IMR-90 (cell line): ENCODE results near the gene TMEM25. TPM values are rescaled to one million over a fixed set of nuclear protein-coding genes. Genes with fewer than 3 reads are reported as not detected.

Experiments used
- ATAC-seq: fragments of 200-7000 bp; cut with Tn5 transposase; 2 replicates; pipeline ENCODE4 v1.9.1; 2020; ENCODE audit warnings: low read depth, mild to moderate bottlenecking, moderate library complexity
- BruUV-seq: library from RNA; stranded (reverse); fragments of 400-500 nt; replicated peaks from 2 replicates; lab custom pipeline; 2021; lab: Mats Ljungman, UMichigan
- CTCF ChIA-PET: fragments of 300-600 bp; formaldehyde crosslinking; extraction: SDS; loops from one replicate; lab custom pipeline; 2021; ENCODE audit warnings: antibody characterized with exemption; lab: Yijun Ruan, JAX
- POLR2A ChIA-PET: fragments of 300-600 bp; sonication (Branson Sonifier 250); formaldehyde crosslinking; loops from one replicate; lab custom pipeline; 2022; ENCODE audit warnings: antibody characterized with exemption; ENCODE audit not compliant: unreplicated experiment; lab: Charles Lee
- DNase-seq: peaks from one replicate; pipeline ENCODE4 v3.0.0; 2013
- H2AFZ ChIP-seq: replicated peaks from 2 replicates; pipeline ENCODE3; 2013; ENCODE audit warnings: low read length, mild to moderate bottlenecking; ENCODE audit not compliant: poor library complexity
- H2AK5ac ChIP-seq: 2 replicates; pipeline ENCODE4 v1.6.1; 2013; ENCODE audit warnings: low read depth, low read length, inconsistent platforms
- H2AK9ac ChIP-seq: replicated peaks from 2 replicates; pipeline ENCODE3; 2013; ENCODE audit warnings: mild to moderate bottlenecking, low read depth, low read length, moderate library complexity; ENCODE audit not compliant: poor library complexity
- H2BK120ac ChIP-seq: 2 replicates; pipeline ENCODE4 v1.6.1; 2013; ENCODE audit warnings: low read depth, low read length, inconsistent platforms
- H2BK15ac ChIP-seq: 3 replicates; pipeline ENCODE4 v1.6.1; 2013; ENCODE audit warnings: low read depth, low read length, inconsistent platforms
- H2BK20ac ChIP-seq: 2 replicates; pipeline ENCODE4 v1.6.1; 2013; ENCODE audit warnings: low read depth, mild to moderate bottlenecking, inconsistent platforms, low read length, moderate library complexity
- H2BK5ac ChIP-seq: 2 replicates; pipeline ENCODE4 v1.6.1; 2013; ENCODE audit warnings: mild to moderate bottlenecking, low read depth, low read length, inconsistent platforms; ENCODE audit not compliant: poor library complexity, severe bottlenecking
- H3K14ac ChIP-seq: replicated peaks from 2 replicates; pipeline ENCODE4 v1.6.1; 2013; ENCODE audit warnings: low read depth, low read length, inconsistent platforms
- H3K18ac ChIP-seq: 2 replicates; pipeline ENCODE4 v1.6.1; 2013; ENCODE audit warnings: low read depth, low read length, control low read depth
- H3K23ac ChIP-seq: 2 replicates; pipeline ENCODE4 v1.6.1; 2013; ENCODE audit warnings: low read depth, low read length, inconsistent platforms
- H3K27ac ChIP-seq: 2 replicates; pipeline ENCODE4 v1.5.1; 2013; ENCODE audit warnings: mild to moderate bottlenecking, control low read depth, low read length; ENCODE audit not compliant: insufficient read depth
- H3K27me3 ChIP-seq: 2 replicates; pipeline ENCODE4 v1.6.1; 2013; ENCODE audit warnings: low read length; ENCODE audit not compliant: control insufficient read depth, insufficient read depth
- H3K36me3 ChIP-seq: 2 replicates; pipeline ENCODE4 v1.6.1; 2013; ENCODE audit warnings: low read length, mixed read lengths; ENCODE audit not compliant: control insufficient read depth, insufficient read depth
- H3K4ac ChIP-seq: 2 replicates; pipeline ENCODE4 v1.6.1; 2013; ENCODE audit warnings: low read depth, low read length, inconsistent platforms
- H3K4me1 ChIP-seq: 2 replicates; pipeline ENCODE4 v1.6.1; 2013; ENCODE audit warnings: low read length, mixed read lengths; ENCODE audit not compliant: control insufficient read depth, insufficient read depth
- H3K4me2 ChIP-seq: 2 replicates; pipeline ENCODE4 v1.6.1; 2013; ENCODE audit warnings: low read depth, mild to moderate bottlenecking, control low read depth, low read length, moderate library complexity
- H3K4me3 ChIP-seq: 2 replicates; pipeline ENCODE4 v1.5.1; 2013; ENCODE audit warnings: low read depth, mild to moderate bottlenecking, control low read depth, low read length, moderate library complexity; ENCODE audit not compliant: insufficient read depth
- H3K56ac ChIP-seq: 2 replicates; pipeline ENCODE4 v1.6.1; 2013; ENCODE audit warnings: low read length, inconsistent platforms; ENCODE audit not compliant: insufficient read depth; ENCODE audit errors: extremely low read depth
- H3K79me1 ChIP-seq, 2 experiments: 2 replicates each; pipeline ENCODE4 v1.6.1; 2013; ENCODE audit warnings: low read length in 2 of 2, inconsistent platforms in 1 of 2, low read depth in 1 of 2
- H3K9ac ChIP-seq: 2 replicates; pipeline ENCODE4 v1.6.1; 2013; ENCODE audit warnings: low read depth, low read length, control low read depth
- H3K9me1 ChIP-seq: 2 replicates; pipeline ENCODE4 v1.6.1; 2013; ENCODE audit warnings: low read length, inconsistent platforms; ENCODE audit not compliant: insufficient read depth
- H3K9me3 ChIP-seq: 2 replicates; pipeline ENCODE4 v1.6.1; 2013; ENCODE audit warnings: low read length; ENCODE audit not compliant: control insufficient read depth, insufficient read depth
- H4K20me1 ChIP-seq: 2 replicates; pipeline ENCODE4 v1.6.1; 2013; ENCODE audit warnings: low read length, inconsistent platforms; ENCODE audit not compliant: insufficient read depth
- H4K5ac ChIP-seq: 2 replicates; pipeline ENCODE4 v1.6.1; 2013; ENCODE audit warnings: mild to moderate bottlenecking, low read depth, low read length, control low read depth
- H4K8ac ChIP-seq, 2 experiments: 2 replicates each; pipeline ENCODE4 v1.6.1; 2013; ENCODE audit warnings: low read depth in 2 of 2, low read length in 2 of 2, control low read depth in 1 of 2, inconsistent platforms in 1 of 2
- H4K91ac ChIP-seq: 2 replicates; pipeline ENCODE4 v1.6.1; 2013; ENCODE audit warnings: low read depth, low read length, inconsistent platforms; ENCODE audit not compliant: insufficient read depth
- CEBPB ChIP-seq: IDR thresholded peaks from 2 replicates; pipeline ENCODE4 v1.6.1; 2012; ENCODE audit warnings: low read depth, low read length, improper control_type of control experiment
- CHD1 ChIP-seq: IDR thresholded peaks from 2 replicates; pipeline ENCODE4 v1.6.1; 2012; ENCODE audit warnings: low read depth, low read length, improper control_type of control experiment
- FOS ChIP-seq: fragments of 150-350 bp; IDR thresholded peaks from 2 replicates; pipeline ENCODE4 v1.6.1; 2016; ENCODE audit warnings: low read depth, low read length
- MAFK ChIP-seq: IDR thresholded peaks from 2 replicates; pipeline ENCODE4 v1.6.1; 2012; ENCODE audit warnings: low read depth, low read length, improper control_type of control experiment
- MXI1 ChIP-seq: IDR thresholded peaks from 2 replicates; pipeline ENCODE4 v1.6.1; 2012; ENCODE audit warnings: low read depth, mild to moderate bottlenecking, low read length, moderate library complexity, borderline replicate concordance
- RFX5 ChIP-seq: IDR thresholded peaks from 2 replicates; pipeline ENCODE4 v1.8.0; 2012; ENCODE audit warnings: low read depth, mild to moderate bottlenecking, low read length, moderate library complexity
- dilution Hi-C: fragments of 300-500 bp; cut with HindIII; formaldehyde crosslinking; loops from one replicate; pipeline ENCODE4 v1.14.3; 2018; ENCODE audit warnings: low sequenced_read_pairs; ENCODE audit not compliant: unreplicated experiment
- in situ Hi-C: fragments of 300-500 bp; cut with MboI; formaldehyde crosslinking; loops from 3 replicates; pipeline ENCODE4 v1.14.3; 2019; ENCODE audit warnings: low sequenced_read_pairs, inconsistent platforms, mixed read lengths
- intact Hi-C: fragments of 100-400 bp; cut with micrococcal nuclease; formaldehyde crosslinking; loops from 2 replicates; pipeline ENCODE4 v1.10.0; 2022
- polyA plus RNA-seq, 3 experiments: library from polyadenylated mRNA; depleted of rRNA; stranded (reverse); fragments of >200 nt; gene quantifications; 2 replicates each; pipeline ENCODE4 v1.2.3, GENCODE V29; 2012; ENCODE audit warnings: low replicate concordance in 1 of 3
- total RNA-seq: library from RNA; depleted of rRNA; stranded (reverse); fragments of >200 nt; gene quantifications from 2 replicates; pipeline ENCODE4 v1.2.3, GENCODE V29; 2012
- TF ChIP-seq, protein P1 (sequence below): fragments of 150-350 bp; IDR thresholded peaks from 2 replicates; pipeline ENCODE4 v1.6.1; 2017; ENCODE audit warnings: mild to moderate bottlenecking, antibody characterized with exemption, low read length, low read depth

Gene TMEM25
- total and polyA plus RNA-seq, 2 of the 4 experiments (the other 2 are of a cell fraction): 14.0 to 37.1 TPM

- in situ Hi-C loops: no loop called here
- Histone ChIP-seq H2BK15ac (no peak overlapping the region), H4K91ac (no peak overlapping the region), H4K5ac (no peak overlapping the region), H3K4me1 (peaks cover 2% of the 10 kb centered on the region; the same call in 1 of the 2 replicates), H2AK9ac (no peak overlapping the region), H3K36me3 (peaks cover 44% of the 10 kb centered on the region), H3K9me1 (no peaks in the 10 kb centered on the region), H3K27ac (no peak overlapping the region), H3K9ac (no peak overlapping the region), H4K8ac (no peak overlapping the region), H2AK5ac (no peak overlapping the region), H2BK20ac (no peak overlapping the region), H3K56ac (no peak overlapping the region), H3K9me3 (no peaks in the 10 kb centered on the region), H4K20me1 (peaks cover 7% of the 10 kb centered on the region; the same call in 1 of the 2 replicates), H3K4me3 (no peak overlapping the region), H3K18ac (no peak overlapping the region), H3K4me2 (no peak overlapping the region), H3K23ac (no peak overlapping the region), H3K4ac (no peak overlapping the region), H2AFZ (no peak overlapping the region), H2BK5ac (no peak overlapping the region), H3K14ac (no peak overlapping the region), H3K27me3 (no peaks in the 10 kb centered on the region), H2BK120ac (no peak overlapping the region), H3K79me1 (peaks cover 0 to 8% of the 10 kb centered on the region in 2 experiments; a peak in 3 of 4 replicates)
- no peak for TF ChIP-seq CHD1
- TF ChIP-seq FOS: no peak
- TF ChIP-seq RFX5: no peak
- TF ChIP-seq MXI1: no peak
- TF ChIP-seq MAFK: no peak
- TF ChIP-seq, protein P1, sequence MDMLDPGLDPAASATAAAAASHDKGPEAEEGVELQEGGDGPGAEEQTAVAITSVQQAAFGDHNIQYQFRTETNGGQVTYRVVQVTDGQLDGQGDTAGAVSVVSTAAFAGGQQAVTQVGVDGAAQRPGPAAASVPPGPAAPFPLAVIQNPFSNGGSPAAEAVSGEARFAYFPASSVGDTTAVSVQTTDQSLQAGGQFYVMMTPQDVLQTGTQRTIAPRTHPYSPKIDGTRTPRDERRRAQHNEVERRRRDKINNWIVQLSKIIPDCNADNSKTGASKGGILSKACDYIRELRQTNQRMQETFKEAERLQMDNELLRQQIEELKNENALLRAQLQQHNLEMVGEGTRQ: no peak
- no peak for TF ChIP-seq CEBPB
- POLR2A ChIA-PET: no interaction called here
- BruUV-seq: no TSS peak
- DNase-seq (no peak), ATAC-seq (no peak)
- intact Hi-C loops: no loop called here
- dilution Hi-C loops: no loop called here
- CTCF ChIA-PET: interaction anchor here (1.0 to 1.1 kb wide), 2 partner anchors 9 to 10 kb away, joined by 3 read pairs; no protein-coding TSS in a partner anchor
Measured at GRCh38 chr11:118524356-118524755, 6.6 kb upstream of the TMEM25 start.
